H1 (cell line): ENCODE results near the gene YAP1. TPM values are rescaled to one million over a fixed set of nuclear protein-coding genes. Genes with fewer than 3 reads are reported as not detected.

Source experiments
- CTCF ChIA-PET: fragments of 300-600 bp; sonication (Branson Sonifier 250); formaldehyde crosslinking; loops from one replicate; lab custom pipeline; 2021; ENCODE audit not compliant: partially characterized antibody; lab: Charles Lee
- POLR2A ChIA-PET: fragments of 300-600 bp; sonication (Branson Sonifier 250); formaldehyde crosslinking; loops from one replicate; lab custom pipeline; 2021; ENCODE audit warnings: inconsistent platforms; ENCODE audit not compliant: partially characterized antibody; lab: Charles Lee
- DNase-seq, 2 experiments: peaks; one replicate each; pipeline versions ENCODE4 v3.0.0 to v3.0.0-alpha.2; 2010 to 2022; ENCODE audit warnings: low spot score in 2 of 2, low read depth in 1 of 2, mixed read lengths in 1 of 2
- FAIRE-seq: peaks from 2 replicates; lab custom pipeline; 2011; peaks lifted over from hg19 to GRCh38; lab: Jason Lieb, UNC
- H2AFZ ChIP-seq: 2 replicates; pipeline ENCODE4 v1.8.1; 2012; ENCODE audit warnings: low read length, inconsistent platforms
- H2AK5ac ChIP-seq: 2 replicates; pipeline ENCODE4 v1.6.1; 2013; ENCODE audit warnings: low read depth, low read length
- H2BK120ac ChIP-seq: replicated peaks from 2 replicates; pipeline ENCODE3; 2013; ENCODE audit warnings: low read depth, low read length, inconsistent platforms
- H2BK12ac ChIP-seq: 2 replicates; pipeline ENCODE4 v1.6.1; 2013; ENCODE audit warnings: low read depth, low read length
- H2BK15ac ChIP-seq: 2 replicates; pipeline ENCODE4 v1.6.1; 2013; ENCODE audit warnings: low read length
- H2BK20ac ChIP-seq: 2 replicates; pipeline ENCODE4 v1.6.1; 2013; ENCODE audit warnings: low read length
- H2BK5ac ChIP-seq: 2 replicates; pipeline ENCODE4 v1.6.1; 2013; ENCODE audit warnings: low read depth, low read length
- H3K14ac ChIP-seq: 2 replicates; pipeline ENCODE4 v1.6.1; 2013; ENCODE audit warnings: inconsistent platforms; ENCODE audit not compliant: insufficient read length
- H3K18ac ChIP-seq: 2 replicates; pipeline ENCODE4 v1.6.1; 2013; ENCODE audit warnings: low read length; ENCODE audit errors: extremely low read depth
- H3K23ac ChIP-seq: 2 replicates; pipeline ENCODE4 v1.6.1; 2013; ENCODE audit warnings: inconsistent platforms; ENCODE audit not compliant: insufficient read length
- H3K23me2 ChIP-seq: 2 replicates; pipeline ENCODE4 v1.6.1; 2013; ENCODE audit warnings: low read depth, low read length
- H3K27ac ChIP-seq: 2 replicates; pipeline ENCODE4 v1.6.1; 2011; ENCODE audit warnings: low read depth, low read length, inconsistent platforms
- H3K27me3 ChIP-seq, 4 experiments: replicated peaks in 1 of 4; 1 replicate in 1 of 4; 2 replicates in 3 of 4; pipeline versions ENCODE4 v1.6.1 to v1.8.1; 2011 to 2013; ENCODE audit warnings: low read length in 3 of 4, mild to moderate bottlenecking in 3 of 4, inconsistent platforms in 2 of 4, mixed read lengths in 2 of 4, moderate library complexity in 1 of 4; ENCODE audit not compliant: control insufficient read depth in 3 of 4, insufficient read depth in 3 of 4; ENCODE audit errors: extremely low read depth in 1 of 4
- H3K36me3 ChIP-seq, 4 experiments: 2 replicates each; pipeline versions ENCODE4 v1.6.1 to v1.8.1; 2011 to 2013; ENCODE audit warnings: mild to moderate bottlenecking in 4 of 4, low read length in 3 of 4, moderate library complexity in 2 of 4, control low read depth in 1 of 4, inconsistent platforms in 1 of 4; ENCODE audit not compliant: insufficient read depth in 4 of 4, control insufficient read depth in 2 of 4
- H3K4ac ChIP-seq: replicated peaks from 2 replicates; pipeline ENCODE3; 2013; ENCODE audit warnings: low read length, low read depth, mixed read lengths, inconsistent platforms; ENCODE audit not compliant: insufficient read length
- H3K4me1 ChIP-seq, 4 experiments: replicated peaks in 1 of 4; 1 replicate in 1 of 4; 2 replicates in 3 of 4; pipeline versions ENCODE4 v1.6.1 to v1.8.1; 2011 to 2013; ENCODE audit warnings: low read length in 3 of 4, inconsistent platforms in 2 of 4, mixed read lengths in 1 of 4; ENCODE audit not compliant: insufficient read depth in 4 of 4, control insufficient read depth in 3 of 4
- H3K4me2 ChIP-seq, 2 experiments: 2 replicates each; pipeline versions ENCODE4 v1.6.1 to v1.8.1; 2011 to 2013; ENCODE audit warnings: low read depth in 2 of 2, low read length in 2 of 2, control low read depth in 1 of 2, inconsistent platforms in 1 of 2, mild to moderate bottlenecking in 1 of 2; ENCODE audit not compliant: insufficient read depth in 1 of 2
- H3K4me3 ChIP-seq, 4 experiments: fragments of 200-600, 300-600 bp in 1 of 4; sonication (generic), shearing (Covaris generic), sonication (Bioruptor Twin) in 1 of 4; 2 replicates each; pipeline versions ENCODE4 v1.5.1 to v1.8.1; 2011 to 2016; ENCODE audit warnings: low read length in 4 of 4, low read depth in 3 of 4, control low read depth in 2 of 4, inconsistent platforms in 2 of 4, mild to moderate bottlenecking in 2 of 4, mixed read lengths in 1 of 4, moderate library complexity in 1 of 4; ENCODE audit not compliant: insufficient read depth in 2 of 4; ENCODE audit errors: extremely low read depth in 1 of 4
- H3K56ac ChIP-seq: replicated peaks from 2 replicates; pipeline ENCODE3; 2013; ENCODE audit warnings: low read depth, mild to moderate bottlenecking, mixed read lengths, low read length, inconsistent platforms; ENCODE audit not compliant: insufficient read length
- H3K79me1 ChIP-seq: 2 replicates; pipeline ENCODE4 v1.6.1; 2013; ENCODE audit warnings: low read depth, low read length, control low read depth
- H3K79me2 ChIP-seq, 2 experiments: 2 replicates each; pipeline versions ENCODE4 v1.6.1 to v1.8.1; 2012 to 2013; ENCODE audit warnings: low read length in 2 of 2, mild to moderate bottlenecking in 2 of 2, inconsistent platforms in 1 of 2; ENCODE audit not compliant: insufficient read depth in 2 of 2, control insufficient read depth in 1 of 2
- H3K9ac ChIP-seq, 4 experiments: replicated peaks in 1 of 4; 1 replicate in 1 of 4; 2 replicates in 3 of 4; pipeline versions ENCODE4 v1.6.1 to v1.8.1; 2011 to 2013; ENCODE audit warnings: low read depth in 3 of 4, low read length in 3 of 4, control low read depth in 2 of 4, mild to moderate bottlenecking in 2 of 4, moderate library complexity in 2 of 4, inconsistent platforms in 1 of 4; ENCODE audit errors: extremely low read depth in 1 of 4
- H3K9me3 ChIP-seq, 2 experiments: 2 replicates each; pipeline versions ENCODE4 v1.6.1 to v1.8.1; 2012 to 2013; ENCODE audit warnings: mild to moderate bottlenecking in 2 of 2, moderate library complexity in 2 of 2, control low read depth in 1 of 2, inconsistent platforms in 1 of 2, low read depth in 1 of 2, low read length in 1 of 2, mixed read lengths in 1 of 2; ENCODE audit not compliant: insufficient read depth in 2 of 2
- H4K20me1 ChIP-seq, 2 experiments: replicated peaks in 1 of 2; 2 replicates each; pipeline versions ENCODE3 to v1.8.1; 2011 to 2013; ENCODE audit warnings: inconsistent platforms in 2 of 2, low read length in 2 of 2, mild to moderate bottlenecking in 1 of 2; ENCODE audit not compliant: insufficient read depth in 2 of 2, control insufficient read depth in 1 of 2
- H4K5ac ChIP-seq: 2 replicates; pipeline ENCODE4 v1.6.1; 2013; ENCODE audit warnings: low read length, low read depth, mixed read lengths, inconsistent platforms; ENCODE audit not compliant: insufficient read length
- H4K8ac ChIP-seq: 2 replicates; pipeline ENCODE4 v1.8.0; 2013; ENCODE audit warnings: mild to moderate bottlenecking, moderate library complexity, low read length, inconsistent platforms; ENCODE audit not compliant: insufficient read depth; ENCODE audit errors: extremely low read depth
- H4K91ac ChIP-seq: replicated peaks from 2 replicates; pipeline ENCODE3; 2013; ENCODE audit warnings: low read length, mixed read lengths, inconsistent platforms; ENCODE audit not compliant: insufficient read length
- BCL11A ChIP-seq, 2 experiments: IDR thresholded peaks; one replicate each; pipeline ENCODE4 v1.6.1; 2011; ENCODE audit warnings: low read depth in 2 of 2, low read length in 2 of 2, mild to moderate bottlenecking in 2 of 2
- E2F6 ChIP-seq: IDR thresholded peaks from 2 replicates; pipeline ENCODE4 v1.6.1; 2012; ENCODE audit warnings: inconsistent platforms
- FOSL1 ChIP-seq: IDR thresholded peaks from 2 replicates; pipeline ENCODE4 v1.6.1; 2011; ENCODE audit warnings: mild to moderate bottlenecking, low read depth, low read length, moderate library complexity; ENCODE audit not compliant: insufficient read depth
- WGBS, 2 experiments: shearing (Covaris generic) in 1 of 2; methylation state at CpG; one replicate each; pipeline versions ENCODE4 v1.1.6 to v1.1.7; 2013 to 2015; ENCODE audit warnings: low lambda C conversion rate in 2 of 2, mixed read lengths in 2 of 2, inconsistent platforms in 1 of 2, low coverage in 1 of 2, missing lambda C conversion rate in 1 of 2; ENCODE audit not compliant: insufficient replicate concordance in 2 of 2, insufficient coverage in 1 of 2, insufficient read length in 1 of 2; ENCODE audit errors: extremely low coverage in 1 of 2, missing lambda C conversion rate in 1 of 2; 5-methylcytosine and 5-hydroxymethylcytosine counted together
- polyA plus RNA-seq, 7 experiments: library from polyadenylated mRNA; depleted of rRNA in 3 of 7; stranded (reverse) in 5 of 7; unstranded in 2 of 7; fragments of >200 nt in 5 of 7; fragments of 200-250 nt in 2 of 7; gene quantifications; 1 replicate in 5 of 7; 2 replicates in 1 of 7; 4 replicates in 1 of 7; pipeline versions ENCODE4 v1.2.1 to v1.2.3, GENCODE V29; 2011 to 2013; ENCODE audit warnings: missing spikeins in 2 of 7, mixed read lengths in 2 of 7
- total RNA-seq: library from RNA; stranded (reverse); fragmentation: NEBNext Ultra II Directional; extraction: Animal tissue kit (Norgen Biotek cat#: 25700); gene quantifications from 2 replicates; pipeline ENCODE4 v1.2.1, GENCODE V29; 2021

The YAP1 gene
- total and polyA plus RNA-seq, 2 of the 8 experiments (the other 6 are each of a cell fraction or from before 2014, with no cell fraction given): 62.0 to 108 TPM

DNA sequence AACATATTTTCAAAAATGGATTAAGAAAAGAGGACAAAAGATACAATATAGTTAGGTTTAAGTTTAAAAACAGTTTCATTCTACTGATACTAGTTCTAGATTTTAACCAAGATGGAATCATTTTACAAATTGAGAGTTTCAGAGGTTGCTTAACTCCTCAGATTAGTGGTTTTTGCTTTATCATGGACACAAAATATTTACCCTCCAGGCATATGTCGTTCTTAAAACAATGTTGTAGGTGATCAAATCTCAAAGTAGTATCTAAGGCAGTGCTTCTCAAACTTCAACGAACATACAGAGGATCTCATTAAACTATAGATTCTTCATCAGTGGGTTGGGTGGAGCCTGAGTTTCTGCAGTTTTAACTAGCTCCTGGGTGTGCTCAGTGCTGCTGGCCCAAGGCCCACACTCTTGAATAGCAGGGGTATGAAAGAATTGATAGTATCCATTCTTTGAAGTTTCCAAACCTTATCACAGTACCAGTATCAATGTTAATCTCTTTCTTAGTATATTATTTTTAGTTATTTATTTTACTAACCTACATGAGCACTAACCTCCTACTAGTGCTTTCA, 48.0 kb downstream of the YAP1 start:
- Histone ChIP-seq H2BK120ac (no peak overlapping the region), H3K9ac (peak overlapping the region in 1 of 4 experiments; percentile 34; a peak in 1 of 7 replicates), H2AFZ (no peak overlapping the region), H2BK5ac (no peak overlapping the region), H3K79me2 (peaks cover 2 to 91% of the 10 kb centered on the region in 2 experiments; a peak in 2 of 4 replicates), H4K20me1 (no peaks in the 10 kb centered on the region), H3K18ac (no peak overlapping the region), H3K56ac (no peak overlapping the region), H3K36me3 (peaks cover 0 to 8% (median under 1%) of the 10 kb centered on the region in 4 experiments; a peak in 2 of 8 replicates), H2BK15ac (no peak overlapping the region), H2BK12ac (no peak overlapping the region), H4K8ac (no peak overlapping the region), H2AK5ac (no peak overlapping the region), H3K79me1 (0 out of 2 replicates have a peak, but pooled peaks cover 2% of the 10 kb centered on the region), H3K4me1 (peaks cover 0 to 3% (median 0%) of the 10 kb centered on the region in 4 experiments; a peak in 2 of 7 replicates), H3K27me3 (no peaks in the 10 kb centered on the region), H3K14ac (no peak overlapping the region), H3K23me2 (no peaks in the 10 kb centered on the region), H3K4me2 (no peak overlapping the region), H4K5ac (no peak overlapping the region), H3K4me3 (no peak overlapping the region), H2BK20ac (no peak overlapping the region), H3K4ac (no peak overlapping the region), H3K23ac (no peak overlapping the region), H4K91ac (no peak overlapping the region), H3K9me3 (no peaks in the 10 kb centered on the region), H3K27ac (no peak overlapping the region)
- POLR2A ChIA-PET: interaction anchor here (0.8 to 1.1 kb wide), 2 partner anchors 12 to 71 kb away, joined by 3 to 4 read pairs; no protein-coding TSS in a partner anchor
- WGBS, 2 experiments: 93% methylated on average over 2 of the region's 2 CpGs; no CpG with 5 or more reads in 1 of the 2 experiments
- no peak for TF ChIP-seq E2F6
- TF ChIP-seq FOSL1: no peak
- TF ChIP-seq BCL11A (IDR thresholded peaks at IDR 0.05; ENCODE audit: low read depth in 2 of 2, low read length in 2 of 2): no peak
- CTCF ChIA-PET: interaction anchor here (0.5 to 1.1 kb wide), 2 partner anchors 151 to 294 kb away, joined by 3 read pairs; no protein-coding TSS in a partner anchor
- FAIRE-seq (no peak), DNase-seq (no peak)
